ACC112 (cell line): ENCODE data around the gene FBXL13.
A peak's percentile ranks its signal among the peaks of the same experiment; 100 is the strongest.
"Not testable (repeated sequence)": the region's sequence is repeated elsewhere in the genome, so short reads cannot be mapped to it uniquely, and the experiment has no call there.

Experiments
- H2AFZ ChIP-seq: fragments of 200-600 bp; sonication (generic); one replicate; pipeline ENCODE4 v1.6.0; 2017; ENCODE audit warnings: antibody characterized with exemption, low read length; ENCODE audit not compliant: unreplicated experiment
- H3K27ac ChIP-seq: fragments of 200-600 bp; sonication (generic); 2 replicates; pipeline ENCODE4 v1.5.1; 2014; ENCODE audit warnings: low read depth, mild to moderate bottlenecking, antibody characterized with exemption, low read length, moderate library complexity
- H3K27me3 ChIP-seq: fragments of 200-600 bp; sonication (generic); 2 replicates; pipeline ENCODE4 v1.6.1; 2014; ENCODE audit warnings: mild to moderate bottlenecking, antibody characterized with exemption, low read length, moderate library complexity, mixed read lengths; ENCODE audit not compliant: insufficient read depth
- H3K36me3 ChIP-seq: fragments of 200-600 bp; sonication (generic); 2 replicates; pipeline ENCODE4 v1.6.1; 2016; ENCODE audit warnings: mild to moderate bottlenecking, antibody characterized with exemption, low read length, moderate library complexity, mixed read lengths; ENCODE audit not compliant: insufficient read depth
- H3K4me1 ChIP-seq: fragments of 200-600 bp; sonication (generic); one replicate; pipeline ENCODE4 v1.6.1; 2016; ENCODE audit warnings: low read length, mixed read lengths; ENCODE audit not compliant: insufficient read depth, unreplicated experiment, control insufficient read depth
- H3K4me3 ChIP-seq: fragments of 200-600 bp; sonication (generic); 2 replicates; pipeline ENCODE4 v1.5.1; 2014; ENCODE audit warnings: mild to moderate bottlenecking, low read depth, low read length
- H3K79me2 ChIP-seq: fragments of 200-600 bp; sonication (generic); one replicate; pipeline ENCODE4 v1.6.0; 2016; ENCODE audit warnings: low read length; ENCODE audit not compliant: control insufficient read depth, unreplicated experiment, insufficient read depth

Gene FBXL13

GRCh38 chr7:103001210-103001609, 73.4 kb downstream of the FBXL13 start:
- Histone ChIP-seq H3K36me3 (no peaks in the 10 kb centered on the region), H3K27me3 (no peaks in the 10 kb centered on the region), H3K27ac (no peak overlapping the region), H2AFZ (no peak overlapping the region), H3K4me3 (no peak overlapping the region), H3K79me2 (no peaks in the 10 kb centered on the region), H3K4me1 (no peaks in the 10 kb centered on the region)

DNA sequence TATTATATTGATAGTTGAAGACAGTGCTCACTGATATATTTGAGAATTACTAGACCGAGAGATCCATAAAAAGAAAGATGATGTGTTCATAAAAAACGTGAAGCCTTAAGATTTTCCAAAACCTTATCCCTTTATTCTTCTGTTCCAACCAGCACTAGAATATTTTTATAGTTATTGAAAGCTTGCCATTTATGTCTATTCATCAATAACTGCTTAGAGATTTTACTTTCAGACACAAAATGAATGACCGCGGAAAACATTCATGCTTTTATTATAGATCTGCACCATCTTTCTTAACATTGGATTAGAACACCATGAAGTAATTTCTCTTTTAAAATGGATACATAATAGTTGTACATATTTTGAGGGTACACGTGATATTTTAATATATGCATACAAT, 77.6 kb downstream of the FBXL13 start:
- H3K4me3 ChIP-seq: no peak overlapping the region
- no peaks in the 10 kb centered on the region for H3K79me2 ChIP-seq
- peaks cover 19% of the 10 kb centered on the region for H3K4me1 ChIP-seq
- H2AFZ ChIP-seq: no peak overlapping the region
- H3K36me3 ChIP-seq: no peaks in the 10 kb centered on the region
- H3K27ac ChIP-seq: no peak overlapping the region
- H3K27me3 ChIP-seq: no peaks in the 10 kb centered on the region

DNA sequence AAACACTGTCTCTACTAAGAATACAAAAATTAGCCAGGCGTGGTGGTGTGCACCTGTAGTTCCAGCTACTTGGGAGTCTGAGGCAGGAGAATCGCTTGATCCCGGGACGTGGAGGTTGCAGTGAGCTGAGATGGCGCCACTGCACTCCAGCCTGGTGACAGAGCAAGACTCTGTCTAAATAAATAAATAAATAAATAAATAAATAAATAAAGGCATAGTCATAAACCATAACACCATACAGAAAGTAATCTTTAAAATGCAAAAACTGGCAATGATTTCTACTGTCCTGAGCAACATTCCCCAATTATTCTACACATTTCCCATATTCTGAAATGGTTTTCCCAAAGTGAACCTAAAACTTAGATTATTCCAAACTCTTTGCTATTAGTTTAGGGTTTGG, 79.0 kb downstream of the FBXL13 start:
- not testable (repeated sequence) for H3K79me2 ChIP-seq, H3K4me3 ChIP-seq, H2AFZ ChIP-seq, H3K36me3 ChIP-seq, H3K27ac ChIP-seq, H3K27me3 ChIP-seq
- peaks cover 31% of the 10 kb centered on the region for H3K4me1 ChIP-seq

DNA sequence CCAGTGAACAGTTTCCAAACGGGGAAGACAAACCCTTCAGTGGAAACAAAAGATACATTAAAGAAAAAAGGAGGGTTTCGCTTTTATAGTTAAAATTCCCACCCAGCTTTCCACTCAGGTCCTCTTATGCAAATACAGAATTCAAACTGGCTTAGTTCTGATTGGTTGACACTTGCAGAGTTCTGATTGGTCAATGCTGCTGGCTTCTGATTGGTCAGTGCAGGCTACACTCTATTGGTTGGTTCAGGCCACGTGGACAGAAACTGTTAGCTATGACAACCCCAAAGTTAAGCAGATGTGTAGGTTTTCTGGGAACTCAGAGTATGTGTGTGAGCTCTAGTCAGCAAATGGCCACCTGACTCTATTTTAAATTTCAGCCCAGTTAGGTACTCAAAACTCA, 80.0 kb downstream of the FBXL13 start:
- Histone ChIP-seq H3K27me3 (no peaks in the 10 kb centered on the region), H3K36me3 (no peaks in the 10 kb centered on the region), H3K4me3 (no peak overlapping the region), H2AFZ (no peak overlapping the region), H3K79me2 (no peaks in the 10 kb centered on the region), H3K27ac (no peak overlapping the region), H3K4me1 (peaks cover 39% of the 10 kb centered on the region)

GRCh38 chr7:102993718-102994029, 80.9 kb downstream of the FBXL13 start:
- Histone ChIP-seq H3K36me3 (no peaks in the 10 kb centered on the region), H3K27ac (peak overlapping the region; percentile 97), H3K79me2 (no peaks in the 10 kb centered on the region), H3K4me1 (peaks cover 39% of the 10 kb centered on the region), H3K27me3 (no peaks in the 10 kb centered on the region), H3K4me3 (peak overlapping the region; percentile 13; the same call in 1 of the 2 replicates), H2AFZ (peak overlapping the region; percentile 57)

DNA sequence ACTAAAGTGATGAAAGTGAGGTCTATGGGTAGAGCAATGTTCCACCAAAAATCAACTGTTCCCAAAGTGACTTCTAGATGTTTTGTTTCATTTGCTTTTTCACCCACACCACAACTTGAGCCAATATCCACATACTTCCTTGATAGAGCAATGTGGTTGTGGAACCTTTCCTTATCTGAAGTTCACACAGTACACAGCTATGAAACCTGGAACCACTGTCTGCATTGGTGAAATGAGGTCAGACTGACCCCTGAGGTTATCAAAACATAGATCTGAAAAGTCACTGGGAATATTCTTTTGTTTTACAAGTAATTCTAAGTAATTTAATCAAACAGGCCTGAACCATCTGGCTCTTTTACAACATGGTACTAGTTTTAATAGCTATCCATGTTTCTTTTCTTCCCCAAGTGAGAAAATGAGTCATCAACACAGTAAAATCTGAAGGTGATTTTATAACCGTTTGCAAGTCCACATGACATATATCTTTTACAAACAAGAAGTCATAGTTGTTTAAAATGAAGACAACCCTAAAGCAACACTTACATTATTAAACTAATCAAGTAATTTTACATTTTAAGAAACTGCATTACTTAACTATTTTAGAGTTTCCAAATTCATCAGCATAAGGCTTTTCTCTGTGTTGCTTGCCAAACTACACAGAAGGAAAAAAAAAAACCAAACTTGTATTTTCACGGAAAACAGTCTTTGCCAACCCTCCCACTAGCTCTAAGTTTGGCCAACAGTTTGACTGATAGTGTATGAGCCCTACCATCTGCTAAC, 81.5 kb downstream of the FBXL13 start:
- H3K27ac ChIP-seq: peak overlapping the region; percentile 97

DNA sequence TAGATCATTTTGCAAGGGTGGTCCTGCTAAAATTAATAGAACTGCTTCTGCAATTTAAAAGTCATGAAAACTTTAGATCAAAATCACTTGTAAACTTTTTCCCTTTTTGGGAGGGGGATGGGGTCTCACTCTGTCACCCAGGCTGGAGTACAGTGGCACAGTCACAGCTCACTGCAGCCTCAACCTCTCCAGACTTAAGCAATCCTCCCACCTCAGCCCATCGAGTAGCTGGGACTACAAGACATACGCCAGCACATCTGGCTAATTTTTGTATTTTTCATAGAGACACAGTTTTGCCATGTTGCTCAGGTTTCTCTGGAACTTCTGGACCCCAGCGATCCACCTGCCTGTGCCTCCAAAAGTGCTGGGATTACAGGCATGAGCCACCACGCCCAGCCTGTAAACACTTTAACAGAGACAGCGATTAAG, 82.1 kb downstream of the FBXL13 start:
- H3K4me3 ChIP-seq: no peak overlapping the region; the same call in 1 of the 2 replicates
- no peaks in the 10 kb centered on the region for H3K36me3 ChIP-seq
- H2AFZ ChIP-seq: no peak overlapping the region
- no peaks in the 10 kb centered on the region for H3K79me2 ChIP-seq
- peaks cover 39% of the 10 kb centered on the region for H3K4me1 ChIP-seq
- no peaks in the 10 kb centered on the region for H3K27me3 ChIP-seq
- H3K27ac ChIP-seq: peak overlapping the region; percentile 97

More for the DNA sequence above, 81.5 kb downstream of the FBXL13 start:
- H3K27me3 ChIP-seq: no peaks in the 10 kb centered on the region
- peaks cover 39% of the 10 kb centered on the region for H3K4me1 ChIP-seq
- H3K79me2 ChIP-seq: no peaks in the 10 kb centered on the region
- H3K4me3 ChIP-seq: peak overlapping the region; percentile 13; the same call in 1 of the 2 replicates
- H3K36me3 ChIP-seq: no peaks in the 10 kb centered on the region
- peak overlapping the region; percentile 57 for H2AFZ ChIP-seq

GRCh38 chr7:102991540-102992214, 82.9 kb downstream of the FBXL13 start:
- no peaks in the 10 kb centered on the region for H3K79me2 ChIP-seq
- peaks cover 39% of the 10 kb centered on the region for H3K4me1 ChIP-seq
- H2AFZ ChIP-seq: no peak overlapping the region
- H3K36me3 ChIP-seq: no peaks in the 10 kb centered on the region
- H3K27me3 ChIP-seq: no peaks in the 10 kb centered on the region
- H3K4me3 ChIP-seq: peak overlapping the region; percentile 62
- peak overlapping the region; percentile 97 for H3K27ac ChIP-seq

- H3K36me3 ChIP-seq: no peaks in the 10 kb centered on the region
- no peaks in the 10 kb centered on the region for H3K27me3 ChIP-seq
- H3K4me1 ChIP-seq: peaks cover 39% of the 10 kb centered on the region
- no peaks in the 10 kb centered on the region for H3K79me2 ChIP-seq
- H3K27ac ChIP-seq: peak overlapping the region; percentile 97
- peak overlapping the region; percentile 8 for H2AFZ ChIP-seq
- peak overlapping the region; percentile 62 for H3K4me3 ChIP-seq
These were observed 83.5 kb downstream of the FBXL13 start for GRCh38 chr7:102991077-102991539.

DNA sequence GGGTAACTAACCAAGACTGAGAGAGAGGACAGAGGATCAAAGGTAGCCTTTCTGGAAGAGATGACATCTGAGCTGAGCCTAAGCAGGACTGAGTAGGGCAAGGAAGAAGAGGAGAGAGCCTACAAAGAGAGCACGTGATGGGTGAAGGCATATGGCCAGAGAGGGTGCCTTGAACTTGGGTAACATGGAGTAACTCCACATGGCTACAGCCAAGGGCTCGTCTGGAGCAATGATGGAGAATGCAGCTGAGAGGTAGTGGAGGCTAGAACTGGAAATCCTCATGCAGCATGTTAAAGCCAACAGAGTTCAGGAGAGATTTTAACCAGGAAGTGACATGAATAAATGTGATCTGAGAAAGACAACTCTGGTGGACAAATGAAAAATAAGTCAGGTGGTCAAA, 84.0 kb downstream of the FBXL13 start:
- no peaks in the 10 kb centered on the region for H3K36me3 ChIP-seq
- H3K4me3 ChIP-seq: peak overlapping the region; percentile 62; the same call in 1 of the 2 replicates
- peak overlapping the region; percentile 97 for H3K27ac ChIP-seq

More for the DNA sequence above, 84.0 kb downstream of the FBXL13 start:
- Histone ChIP-seq H2AFZ (no peak overlapping the region), H3K79me2 (no peaks in the 10 kb centered on the region), H3K27me3 (no peaks in the 10 kb centered on the region), H3K4me1 (peaks cover 44% of the 10 kb centered on the region)
